Measurements from ENCODE around the gene ZIC1. TPM values are rescaled to one million over a fixed set of nuclear protein-coding genes. Genes with fewer than 3 reads are reported as not detected.

The ZIC1 gene
- not detected in 2 replicates for total RNA-seq

DNA sequence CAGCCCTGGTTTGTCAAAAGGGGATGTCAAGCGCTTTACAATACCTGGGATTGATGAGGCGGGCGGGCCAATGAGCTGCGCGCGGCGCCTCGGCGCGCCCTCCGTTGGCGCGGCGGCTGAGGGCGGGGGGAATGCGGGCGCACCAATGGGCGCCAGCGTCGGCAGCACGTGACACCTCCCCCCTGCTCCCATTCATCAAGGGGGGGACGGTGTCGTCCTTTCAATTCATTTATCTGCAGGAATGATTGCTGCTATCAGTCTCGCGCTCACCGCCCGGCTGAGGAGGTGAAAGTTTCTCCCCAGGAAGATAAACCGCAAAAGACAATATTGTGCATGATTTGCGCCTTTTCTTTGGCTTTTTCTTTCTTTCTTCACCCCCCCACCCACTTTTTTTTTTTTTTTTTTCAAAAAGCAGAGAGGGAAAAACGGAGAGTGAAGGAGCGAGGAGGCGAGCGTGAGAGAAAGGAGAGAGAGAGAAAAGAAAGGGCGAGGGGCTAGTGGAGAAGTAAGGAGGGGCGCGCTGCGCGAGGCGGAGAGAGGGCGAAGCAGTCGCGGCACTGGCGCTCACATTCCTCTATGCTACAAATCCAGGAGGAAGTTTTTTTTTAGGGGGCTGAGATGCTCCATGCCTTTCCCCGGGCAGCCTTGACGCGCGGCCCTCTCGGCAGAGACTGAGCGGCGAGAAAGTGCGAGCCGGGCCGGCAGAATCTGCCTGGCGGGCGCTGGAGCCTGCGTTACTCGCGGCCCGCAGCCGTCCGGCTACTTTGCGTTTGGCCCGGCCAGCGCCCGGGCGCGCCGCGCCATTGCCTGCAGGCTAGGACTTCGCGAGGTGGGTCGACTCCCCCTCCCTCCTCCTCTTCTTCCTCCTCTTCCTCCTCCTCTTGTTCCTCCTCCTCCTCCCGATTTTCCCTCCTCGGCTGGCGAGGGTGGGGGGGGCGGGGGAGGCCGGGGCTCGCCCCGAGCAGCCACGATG, at the start of gene ZIC1:
TSS of gene ZIC1 (plus strand) at position 223 of the 973 bp plus-strand sequence. CDS start at position 971, 748 bp downstream.
- H3K36me3 ChIP-seq (ENCODE audit: control insufficient read depth, insufficient read depth, low read length), result no peaks in the 10 kb centered on the region
- DNase-seq (ENCODE audit: low read depth), result no peak
- H3K27me3 ChIP-seq (ENCODE audit: control insufficient read depth, insufficient read depth, low read length), result peaks cover 96% of the 10 kb centered on the region
- TF ChIP-seq, protein P1, sequence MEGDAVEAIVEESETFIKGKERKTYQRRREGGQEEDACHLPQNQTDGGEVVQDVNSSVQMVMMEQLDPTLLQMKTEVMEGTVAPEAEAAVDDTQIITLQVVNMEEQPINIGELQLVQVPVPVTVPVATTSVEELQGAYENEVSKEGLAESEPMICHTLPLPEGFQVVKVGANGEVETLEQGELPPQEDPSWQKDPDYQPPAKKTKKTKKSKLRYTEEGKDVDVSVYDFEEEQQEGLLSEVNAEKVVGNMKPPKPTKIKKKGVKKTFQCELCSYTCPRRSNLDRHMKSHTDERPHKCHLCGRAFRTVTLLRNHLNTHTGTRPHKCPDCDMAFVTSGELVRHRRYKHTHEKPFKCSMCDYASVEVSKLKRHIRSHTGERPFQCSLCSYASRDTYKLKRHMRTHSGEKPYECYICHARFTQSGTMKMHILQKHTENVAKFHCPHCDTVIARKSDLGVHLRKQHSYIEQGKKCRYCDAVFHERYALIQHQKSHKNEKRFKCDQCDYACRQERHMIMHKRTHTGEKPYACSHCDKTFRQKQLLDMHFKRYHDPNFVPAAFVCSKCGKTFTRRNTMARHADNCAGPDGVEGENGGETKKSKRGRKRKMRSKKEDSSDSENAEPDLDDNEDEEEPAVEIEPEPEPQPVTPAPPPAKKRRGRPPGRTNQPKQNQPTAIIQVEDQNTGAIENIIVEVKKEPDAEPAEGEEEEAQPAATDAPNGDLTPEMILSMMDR (IDR thresholded peaks at IDR 0.05; ENCODE audit: insufficient read depth, low read length, poor library complexity, severe bottlenecking), result no peak
- no peak within 1 kb of the TSS for H3K4me3 ChIP-seq (ENCODE audit: low read depth, low read length)

DNA sequence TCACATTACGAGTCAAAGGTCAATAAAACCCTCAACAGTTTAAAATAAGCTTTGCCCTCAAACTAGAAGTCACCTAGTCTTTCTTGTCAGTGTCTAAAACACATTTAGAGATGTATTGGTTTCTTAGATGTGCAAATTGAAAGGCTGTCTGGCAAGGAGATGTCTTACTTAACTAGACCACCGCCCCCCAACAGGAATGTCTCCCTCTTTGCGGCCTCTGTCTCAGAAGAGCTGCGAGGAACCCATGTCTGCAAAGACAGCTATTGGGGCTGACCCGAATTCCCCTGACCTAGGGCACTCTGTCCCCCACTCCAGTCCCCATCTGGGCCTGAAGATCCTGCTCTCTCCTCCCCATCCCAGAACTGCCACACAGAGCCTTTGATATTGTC, 49.1 kb upstream of the ZIC1 start:
- no peak for DNase-seq (ENCODE audit: low read depth)
- TF ChIP-seq, protein P1 (IDR thresholded peaks at IDR 0.05; ENCODE audit: insufficient read depth, low read length, poor library complexity, severe bottlenecking), result no peak
- H3K27me3 ChIP-seq (ENCODE audit: control insufficient read depth, insufficient read depth, low read length), result peaks cover 61% of the 10 kb centered on the region
- H3K4me3 ChIP-seq (ENCODE audit: low read depth, low read length), result no peak overlapping the region
- H3K36me3 ChIP-seq (ENCODE audit: control insufficient read depth, insufficient read depth, low read length), result no peaks in the 10 kb centered on the region

DNA sequence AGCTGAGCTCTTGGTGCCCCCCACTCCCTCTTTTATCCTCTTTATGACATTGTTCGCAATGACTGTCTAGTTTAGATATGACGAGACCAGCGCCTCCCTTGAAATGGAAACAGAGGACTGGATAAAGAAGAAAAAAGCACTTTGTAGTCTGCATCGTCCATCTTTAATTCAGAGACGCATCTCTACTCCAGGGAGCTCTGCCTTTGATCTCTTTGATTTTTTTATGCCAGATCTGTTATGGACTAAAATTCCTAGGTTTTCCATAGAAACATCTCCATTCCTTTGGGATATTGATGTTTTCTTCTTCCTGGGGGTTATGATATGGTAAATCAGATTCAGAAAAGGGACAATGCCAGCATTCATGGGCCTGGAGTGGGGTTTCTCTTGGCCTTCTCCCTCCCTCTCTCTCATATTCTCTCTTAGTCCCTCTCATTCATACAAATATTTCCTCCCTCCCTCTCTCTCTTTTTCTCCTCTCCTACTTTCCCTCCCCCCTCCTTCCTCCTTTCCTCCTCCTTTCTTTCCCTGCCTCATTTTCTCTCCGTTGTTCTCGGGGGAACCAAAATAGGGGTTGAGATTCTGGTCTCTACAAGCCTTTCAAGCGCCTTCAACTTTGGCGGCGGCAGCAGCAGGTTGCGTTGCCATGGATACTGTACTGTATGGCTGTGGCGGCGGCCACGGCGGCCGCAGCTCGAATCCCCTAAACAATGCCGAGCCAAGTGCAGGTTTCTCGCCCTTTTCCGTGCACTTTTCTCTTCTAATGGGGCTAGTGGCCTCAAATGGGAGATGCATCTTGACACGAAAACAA, 48.3 kb upstream of the ZIC1 start:
- H3K27me3 ChIP-seq (ENCODE audit: control insufficient read depth, insufficient read depth, low read length), result peaks cover 55% of the 10 kb centered on the region

DNA sequence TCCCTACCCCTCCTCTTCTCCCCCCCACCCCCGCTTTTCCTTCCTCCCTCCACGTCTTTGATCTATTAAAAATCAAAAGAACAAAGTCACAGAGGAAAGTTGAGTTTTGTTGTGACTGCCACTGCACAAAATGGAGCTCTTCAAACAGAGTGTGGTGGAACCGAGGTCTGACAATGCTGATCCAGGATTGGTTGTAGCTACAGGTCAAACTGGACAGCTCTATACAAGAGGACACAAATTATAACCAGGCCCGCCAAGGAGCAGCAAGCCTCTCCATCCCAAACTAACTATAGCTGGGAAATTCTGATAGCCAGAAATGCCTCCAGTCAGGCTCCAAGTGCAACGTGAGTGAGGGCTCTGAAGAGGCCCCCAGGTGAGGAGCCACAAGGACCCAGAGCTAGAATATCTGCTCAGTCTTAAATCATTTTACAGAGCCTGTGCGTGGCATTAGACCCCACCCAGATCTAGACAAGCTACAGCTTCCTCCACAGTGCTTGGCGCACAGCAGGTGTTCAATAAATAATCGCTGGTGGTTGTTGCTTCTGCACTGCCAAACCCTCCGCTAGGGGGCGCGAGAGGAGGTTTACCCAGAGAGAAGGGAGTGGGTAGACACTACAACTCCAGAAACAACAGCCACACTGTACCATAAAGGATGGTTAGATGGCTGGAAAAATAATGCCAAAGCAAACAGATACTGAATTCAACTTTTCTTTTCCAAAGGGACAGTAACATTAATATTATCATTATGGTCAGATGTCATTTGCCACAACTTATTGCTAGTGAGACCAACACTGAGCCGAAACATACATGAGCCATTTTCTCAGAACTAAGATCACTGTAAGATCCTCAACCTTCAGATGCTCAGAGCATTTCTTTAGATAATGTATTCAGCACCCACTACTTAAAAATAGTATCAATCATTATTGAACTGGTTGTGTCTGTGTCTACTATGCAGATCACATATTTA, 47.4 kb upstream of the ZIC1 start:
- Histone ChIP-seq H3K4me3 (ENCODE audit: low read depth, low read length) (no peak overlapping the region), H3K36me3 (ENCODE audit: control insufficient read depth, insufficient read depth, low read length) (no peaks in the 10 kb centered on the region), H3K27me3 (ENCODE audit: control insufficient read depth, insufficient read depth, low read length) (peaks cover 47% of the 10 kb centered on the region)
- no peak for DNase-seq (ENCODE audit: low read depth)
- TF ChIP-seq, protein P1 (IDR thresholded peaks at IDR 0.05; ENCODE audit: insufficient read depth, low read length, poor library complexity, severe bottlenecking), result peak; percentile 44

More for the DNA sequence above, 48.3 kb upstream of the ZIC1 start:
- DNase-seq (ENCODE audit: low read depth), result no peak
- Histone ChIP-seq H3K36me3 (ENCODE audit: control insufficient read depth, insufficient read depth, low read length) (no peaks in the 10 kb centered on the region), H3K4me3 (ENCODE audit: low read depth, low read length) (no peak overlapping the region)
- TF ChIP-seq, protein P1 (IDR thresholded peaks at IDR 0.05; ENCODE audit: insufficient read depth, low read length, poor library complexity, severe bottlenecking), result no peak

DNA sequence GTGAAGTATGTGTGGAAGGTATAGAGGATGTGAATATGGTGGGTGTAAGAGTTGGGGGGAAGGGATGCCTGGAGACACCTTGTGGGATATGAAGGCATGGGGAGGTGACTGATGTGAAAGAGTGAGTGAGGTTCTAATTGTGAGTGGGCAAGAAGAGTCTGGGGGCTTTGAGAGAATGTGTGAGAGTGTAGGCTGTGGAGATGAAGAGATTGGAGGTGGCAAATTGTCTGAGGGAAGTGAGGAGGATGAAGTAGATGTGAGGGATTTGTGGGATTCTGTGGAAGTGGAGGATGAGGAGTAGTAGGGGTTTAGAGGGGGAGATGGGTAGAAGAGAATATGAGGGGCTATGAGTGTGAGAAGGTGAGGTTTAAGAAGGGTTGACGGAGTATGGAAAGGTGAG, 44.4 kb upstream of the ZIC1 start:
- TF ChIP-seq, protein P1 (IDR thresholded peaks at IDR 0.05; ENCODE audit: insufficient read depth, low read length, poor library complexity, severe bottlenecking), result no peak
- no peak for DNase-seq (ENCODE audit: low read depth)
- H3K36me3 ChIP-seq (ENCODE audit: control insufficient read depth, insufficient read depth, low read length), result no peaks in the 10 kb centered on the region
- H3K4me3 ChIP-seq (ENCODE audit: low read depth, low read length), result no peak overlapping the region
- H3K27me3 ChIP-seq (ENCODE audit: control insufficient read depth, insufficient read depth, low read length), result peaks cover 38% of the 10 kb centered on the region

Measured in kidney epithelial cell (primary cell).